Dedifferentiated amniotic fluid mesenchymal stem cell (primary cell): ENCODE results near the gene SLC16A2.
A peak's percentile ranks its signal among the peaks of the same experiment; 100 is the strongest.

Experiments
- DNase-seq: peaks from one replicate; pipeline ENCODE4 v3.0.0-alpha.2; 2016; ENCODE audit errors: extremely low spot score

Gene SLC16A2

DNA sequence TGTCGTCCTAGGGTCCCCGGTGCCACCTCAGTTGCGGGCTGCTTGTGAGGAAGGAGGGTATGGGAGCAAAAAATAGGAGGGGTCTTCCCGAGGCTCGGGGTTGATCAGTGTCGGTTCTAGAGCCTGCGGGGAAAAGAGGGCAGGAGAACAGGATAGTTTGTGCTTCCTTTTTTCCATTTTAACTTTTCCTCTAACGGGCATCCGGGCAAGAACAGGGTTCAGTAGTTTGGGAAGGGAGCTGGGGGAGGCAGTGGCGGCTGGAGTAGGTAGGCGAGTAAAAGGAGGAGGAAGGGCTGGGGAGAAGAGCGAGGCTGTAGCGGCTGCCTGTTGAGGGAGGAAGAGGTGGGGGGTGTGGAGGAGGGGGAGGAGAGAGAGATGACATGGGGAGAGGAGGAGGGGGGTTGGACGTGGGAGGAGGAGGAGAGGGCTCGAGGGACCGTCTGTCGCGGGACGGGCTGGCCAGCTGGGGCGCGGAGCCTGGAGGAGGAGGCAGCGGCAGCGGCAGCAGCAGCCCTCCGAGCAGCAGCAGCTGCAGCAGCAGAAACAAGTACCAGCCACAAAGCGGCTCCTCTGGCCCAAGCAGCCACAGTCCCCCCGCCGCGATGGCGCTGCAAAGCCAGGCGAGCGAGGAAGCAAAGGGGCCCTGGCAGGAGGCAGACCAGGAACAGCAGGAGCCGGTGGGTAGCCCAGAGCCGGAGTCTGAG lies at the start of gene SLC16A2:
SLC16A2 (plus strand) TSS at position 458 of the 704 bp plus-strand sequence; CDS start at position 603, 145 bp downstream.
- peak; percentile 42 for DNase-seq

DNA sequence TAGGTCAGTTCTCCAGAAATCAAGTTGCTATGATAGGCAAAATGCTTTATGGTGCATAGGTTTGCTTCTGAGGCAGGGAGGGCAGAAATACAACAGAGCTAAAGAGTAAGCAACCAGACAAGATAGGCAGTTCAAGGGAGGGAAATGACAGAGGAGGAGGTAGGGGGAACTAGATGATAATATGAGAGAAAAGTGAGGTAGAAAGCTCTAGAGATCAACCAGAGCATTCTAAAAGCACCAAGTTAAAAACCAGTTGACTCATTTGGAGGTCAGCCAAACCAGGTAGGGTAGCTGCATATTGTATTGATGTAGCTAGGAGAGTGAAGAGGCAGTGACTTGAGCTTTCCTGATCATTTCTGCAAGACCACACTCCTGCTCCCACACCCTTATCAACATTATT lies 49.0 kb upstream of the SLC16A2 start:
- no peak for DNase-seq

DNA sequence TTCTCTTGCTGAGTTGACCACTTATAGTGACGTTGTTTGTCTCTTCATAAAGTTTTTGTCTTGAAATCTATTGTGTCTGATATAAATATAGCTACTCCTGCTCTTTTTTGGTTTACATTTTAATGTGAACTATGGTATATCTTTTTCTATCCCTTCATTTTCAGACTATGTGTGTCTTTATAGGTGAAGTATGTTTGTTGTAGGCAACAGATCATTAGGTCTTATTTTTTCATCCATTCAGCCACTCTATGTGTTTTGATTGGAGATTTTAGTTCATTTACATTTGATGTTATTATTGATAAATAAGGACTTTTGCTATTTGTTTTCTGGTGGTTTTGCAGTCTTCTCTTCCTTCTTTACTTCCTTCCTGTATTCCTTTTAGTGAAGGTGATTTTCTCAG lies 44.0 kb upstream of the SLC16A2 start:
- DNase-seq = no peak

DNA sequence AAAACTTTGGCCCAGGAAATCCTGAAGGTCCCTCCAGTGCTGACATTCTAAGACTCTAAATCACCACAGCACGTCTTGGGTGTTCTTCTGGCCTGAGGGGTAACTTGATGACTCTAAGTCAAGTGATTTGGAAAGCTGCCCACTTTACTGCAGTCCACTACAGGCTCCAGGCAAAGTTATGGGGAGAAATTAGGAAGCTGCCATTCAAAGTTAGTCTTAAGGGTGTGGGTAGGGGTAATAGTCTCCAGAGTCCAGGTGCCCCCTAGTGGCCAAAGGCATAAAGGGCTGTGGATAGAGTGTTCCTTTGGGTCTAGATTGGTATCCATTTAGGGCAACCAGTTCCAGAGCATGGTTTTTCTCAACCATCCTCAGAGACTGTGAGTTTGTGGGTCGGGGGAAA lies 38.7 kb upstream of the SLC16A2 start:
- DNase-seq = peak; percentile 69

DNA sequence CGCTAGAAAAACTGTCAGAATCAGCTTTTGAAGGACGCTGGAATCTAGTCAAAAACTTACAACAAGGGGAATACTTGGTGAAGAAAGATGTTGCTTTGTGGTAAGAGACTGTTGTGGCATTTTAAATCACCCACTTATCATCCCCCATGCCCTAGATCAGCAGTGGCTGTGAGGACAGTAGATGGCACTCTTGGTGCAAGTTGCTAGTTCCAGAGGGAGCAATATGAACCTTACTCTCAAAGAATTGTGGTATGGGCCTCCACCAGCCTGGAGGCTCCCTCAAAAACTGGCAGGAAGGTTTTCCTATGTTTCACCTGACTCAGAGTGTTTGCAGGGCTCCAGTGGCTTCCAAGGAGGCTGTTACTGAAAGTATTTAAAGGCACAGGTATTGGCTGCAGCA lies 37.7 kb upstream of the SLC16A2 start:
- peak; percentile 36 for DNase-seq

DNA sequence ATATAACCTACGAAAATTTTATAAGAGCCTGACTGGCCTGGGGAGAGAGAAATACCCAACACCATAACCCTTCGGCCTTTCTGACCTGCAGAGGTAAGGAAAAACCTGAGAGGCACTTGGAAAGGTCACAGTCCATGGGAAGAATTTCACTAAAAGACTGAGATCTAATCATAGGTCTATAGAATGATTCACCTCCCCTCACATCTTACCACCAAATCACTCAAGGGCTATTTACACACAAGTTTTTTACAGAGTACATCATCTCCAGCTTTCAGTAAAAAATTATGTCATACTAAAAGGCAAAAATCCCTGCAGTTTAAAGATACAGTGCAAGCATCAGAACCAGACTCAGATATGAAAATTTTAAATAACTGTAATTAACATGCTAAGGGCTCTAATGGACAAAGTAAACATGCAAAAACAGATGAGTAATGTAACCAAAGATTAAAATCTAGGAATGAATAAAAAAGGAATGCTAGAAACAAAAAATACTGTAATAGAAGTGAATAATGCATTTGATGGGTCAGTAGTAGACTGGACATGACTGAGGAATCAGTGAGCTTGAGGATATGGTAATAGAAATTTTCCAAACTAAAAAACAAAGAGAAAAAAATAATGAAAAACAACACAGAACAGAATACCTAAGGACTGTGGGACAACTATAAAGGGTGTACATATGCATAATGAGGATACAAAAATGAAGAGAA lies 32.1 kb upstream of the SLC16A2 start:
- DNase-seq = no peak

DNA sequence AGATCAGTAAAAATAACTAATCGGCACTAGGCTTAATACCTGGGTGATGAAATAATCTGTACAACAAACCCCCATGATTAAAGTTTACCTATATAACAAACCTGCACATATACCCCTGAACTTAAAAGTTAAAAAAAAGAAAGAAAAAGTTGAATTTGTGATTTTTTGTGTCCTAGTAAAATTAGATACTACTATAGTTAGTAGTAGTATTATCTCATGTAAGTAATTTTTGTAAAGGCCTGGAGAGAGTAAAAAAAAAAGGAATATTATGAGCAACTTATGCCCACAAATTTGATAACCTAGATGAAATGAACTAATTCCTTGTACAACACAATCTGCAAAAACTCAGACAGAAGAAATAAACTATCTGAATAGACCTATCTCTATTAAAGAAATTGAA lies 25.7 kb upstream of the SLC16A2 start:
- DNase-seq = no peak

DNA sequence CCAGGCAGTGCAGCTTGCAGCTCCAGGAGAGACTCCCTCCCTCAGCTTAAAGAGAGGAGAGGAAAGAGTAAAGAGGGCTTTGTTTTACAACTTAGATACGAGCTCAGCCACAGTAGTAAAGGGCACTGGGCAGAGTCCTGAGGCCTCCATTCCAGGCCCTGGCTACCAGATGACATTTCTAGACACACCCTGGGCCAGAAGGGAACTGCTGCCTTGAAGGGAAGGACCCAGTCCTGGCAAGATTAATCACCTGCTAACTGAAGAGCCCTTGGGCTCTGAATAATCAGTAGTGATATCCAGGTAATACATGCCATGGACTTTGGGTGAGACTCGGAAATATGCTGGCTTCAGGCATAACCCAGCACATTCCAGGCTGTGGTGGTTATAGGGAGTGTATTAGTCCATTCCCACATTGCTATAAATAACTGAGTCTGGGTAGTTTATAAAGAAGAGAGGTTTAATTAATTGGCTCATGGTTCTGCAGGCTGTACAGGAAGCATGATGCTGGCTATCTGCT lies 15.3 kb upstream of the SLC16A2 start:
- DNase-seq = no peak

DNA sequence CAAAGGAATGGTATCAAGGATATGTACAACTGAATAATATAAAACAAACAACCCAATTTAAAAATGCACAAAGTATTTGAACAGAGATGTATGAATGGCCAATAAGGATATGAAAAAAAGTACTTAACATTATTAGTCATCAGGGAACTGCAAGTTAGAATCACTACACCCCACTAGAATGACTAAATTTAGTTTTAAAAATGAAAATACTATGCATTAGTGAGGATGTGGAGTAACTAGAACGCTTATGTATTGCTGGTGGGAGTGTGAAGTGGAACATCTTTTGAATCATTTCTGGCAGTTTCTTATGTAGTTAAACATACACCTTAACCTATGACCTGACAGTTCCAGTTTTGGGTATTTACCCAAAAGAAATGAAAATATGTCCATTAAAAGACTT lies 13.0 kb upstream of the SLC16A2 start:
- no peak for DNase-seq

DNA sequence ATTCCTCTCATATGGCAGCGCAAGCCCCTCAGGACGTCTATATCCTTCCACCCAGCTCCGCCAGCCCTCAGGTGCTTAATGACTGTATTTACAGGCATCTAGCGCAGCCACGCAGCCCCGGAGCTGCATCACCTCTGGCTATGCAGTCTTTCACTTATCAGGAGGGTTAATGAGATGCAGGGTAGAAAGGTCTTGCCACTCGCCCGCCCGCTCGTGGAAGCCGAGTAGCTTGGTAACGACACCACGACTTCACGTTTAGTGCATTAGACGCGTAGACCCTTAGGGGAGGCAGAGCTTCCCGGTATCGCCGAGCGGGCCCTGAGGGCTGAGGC lies 1.5 kb upstream of the SLC16A2 start:
- DNase-seq = no peak

DNA sequence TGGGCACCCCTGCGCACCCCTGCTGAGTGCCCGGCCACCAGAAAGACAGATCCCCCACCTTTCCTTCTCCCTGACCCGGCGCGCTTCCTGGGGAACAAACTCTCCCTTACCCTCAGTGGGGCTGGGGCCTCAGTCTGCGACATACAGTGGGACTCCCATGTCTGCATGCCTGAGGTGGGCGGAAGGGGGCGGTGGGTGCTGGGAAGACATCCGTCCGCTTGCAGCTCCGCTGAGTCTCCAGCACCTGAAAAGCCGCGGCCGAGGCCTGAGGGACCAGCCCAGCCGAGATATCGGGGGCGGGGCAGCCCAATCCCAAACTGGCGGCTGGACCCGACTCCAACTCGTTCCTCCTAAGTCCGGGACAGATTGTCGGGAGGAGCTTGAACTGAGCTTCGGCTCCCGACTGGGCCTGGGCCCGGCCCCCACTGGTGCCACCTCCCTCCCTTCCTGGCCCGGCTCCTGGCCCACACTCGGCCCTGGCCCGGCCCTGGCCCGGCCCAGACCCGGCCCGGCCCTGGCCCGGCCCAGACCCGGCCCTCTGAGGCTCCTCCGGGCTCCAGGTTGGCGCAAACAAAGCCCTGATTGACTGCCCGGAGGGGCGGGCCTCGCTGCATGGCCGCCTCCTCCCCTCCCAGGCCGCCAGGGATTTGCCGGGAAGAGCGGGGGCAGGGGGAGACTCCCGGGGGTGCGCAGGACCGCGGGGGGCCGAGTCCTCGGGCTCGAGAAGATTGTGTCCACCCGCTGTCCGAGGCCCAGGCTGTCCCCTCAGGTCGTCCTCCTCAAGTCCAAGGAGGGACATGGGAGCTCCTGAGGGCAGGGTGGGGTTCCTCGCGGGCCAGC lies 877 bp upstream of the SLC16A2 start:
- peak; percentile 34 for DNase-seq

DNA sequence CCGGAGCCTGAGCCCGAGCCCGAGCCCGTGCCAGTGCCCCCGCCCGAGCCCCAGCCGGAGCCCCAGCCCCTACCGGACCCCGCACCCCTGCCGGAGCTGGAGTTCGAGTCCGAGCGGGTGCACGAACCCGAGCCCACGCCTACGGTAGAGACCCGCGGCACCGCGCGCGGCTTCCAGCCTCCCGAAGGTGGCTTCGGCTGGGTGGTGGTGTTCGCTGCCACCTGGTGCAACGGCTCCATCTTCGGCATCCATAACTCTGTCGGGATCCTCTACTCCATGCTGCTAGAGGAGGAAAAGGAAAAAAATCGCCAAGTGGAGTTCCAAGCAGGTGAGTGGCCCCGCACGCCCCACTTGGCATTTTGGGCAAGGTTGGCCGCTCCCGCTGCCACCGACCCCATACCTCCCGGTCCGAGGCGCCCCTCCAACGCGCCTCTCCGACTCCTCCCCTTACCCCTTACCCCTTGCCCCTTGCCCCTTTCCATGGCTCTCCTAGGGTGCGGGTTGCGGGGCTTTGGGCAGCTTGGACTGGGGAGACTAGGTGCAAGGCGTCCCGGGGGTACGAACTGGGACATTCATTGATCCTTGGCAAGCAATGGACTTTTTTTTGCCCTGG lies 553 bp downstream of the SLC16A2 start:
- no peak for DNase-seq

DNA sequence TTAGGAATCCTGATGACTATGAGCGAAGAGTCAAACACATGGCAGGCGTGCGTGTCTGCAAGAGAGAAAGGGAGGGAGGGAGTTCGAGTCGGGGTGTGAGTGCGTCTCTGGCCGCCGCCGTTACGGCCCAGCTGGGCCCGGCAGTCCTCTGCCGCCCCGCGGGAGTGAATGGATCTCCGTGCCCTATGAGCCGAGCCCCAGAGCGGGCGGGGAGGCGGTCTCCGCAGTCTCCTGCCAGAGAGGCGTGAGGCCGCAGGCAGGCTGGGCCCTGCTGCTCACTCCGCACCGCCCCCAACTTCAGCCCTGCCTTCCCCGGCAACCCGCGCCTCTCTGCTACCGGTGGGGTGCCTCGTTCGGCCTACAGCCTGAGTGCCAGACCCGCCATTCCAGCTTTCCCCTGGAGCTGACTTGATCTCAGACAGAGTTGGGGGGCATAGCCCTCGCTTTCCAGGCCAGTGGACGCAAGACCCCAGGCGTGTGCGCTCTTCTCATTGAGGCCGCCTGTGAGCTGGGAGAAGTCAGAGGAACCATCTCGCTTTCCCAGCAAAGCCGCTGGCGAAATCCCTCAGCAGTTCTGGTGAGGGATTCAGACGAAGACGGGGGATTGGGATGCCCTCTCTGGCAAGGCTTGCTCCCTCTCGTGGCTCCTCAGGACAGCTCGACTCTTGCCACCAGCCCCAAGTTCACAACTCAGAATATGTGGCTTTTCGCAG lies 1.4 kb downstream of the SLC16A2 start:
- peak; percentile 31 for DNase-seq

DNA sequence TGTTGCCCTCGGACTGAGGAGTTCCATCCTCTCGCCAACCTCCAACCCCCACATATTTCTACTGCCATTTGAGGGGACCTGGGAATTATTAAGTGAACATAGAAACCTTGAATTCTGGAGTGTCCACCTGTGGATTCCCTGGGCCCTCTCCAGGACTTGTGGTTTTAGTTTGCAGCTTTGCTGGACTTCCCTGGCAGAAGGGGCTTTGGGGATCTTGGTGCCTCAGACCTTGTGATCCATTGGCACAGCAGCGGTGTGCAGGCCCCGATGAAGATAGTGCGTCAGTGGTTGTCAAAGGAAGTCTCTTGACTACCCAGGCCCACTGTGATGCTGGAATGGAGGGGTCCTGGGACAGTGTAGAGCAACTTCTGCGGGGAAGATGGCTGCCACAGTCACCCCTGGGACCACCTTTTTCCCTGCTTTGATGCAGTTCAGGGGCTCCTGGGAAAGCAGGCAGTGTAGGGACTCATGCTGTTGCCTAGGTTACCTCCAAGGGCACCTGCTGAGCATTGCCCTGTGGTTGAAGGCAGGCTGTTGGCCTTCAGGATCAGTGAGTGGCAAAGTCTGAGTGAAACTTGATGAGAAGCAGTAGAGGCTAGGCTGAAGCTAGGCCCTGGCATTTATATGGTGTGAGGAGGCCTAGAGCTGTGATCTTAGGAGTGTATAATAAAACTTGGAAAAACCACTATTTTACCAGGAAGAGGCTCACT lies 2.2 kb downstream of the SLC16A2 start:
- no peak for DNase-seq

DNA sequence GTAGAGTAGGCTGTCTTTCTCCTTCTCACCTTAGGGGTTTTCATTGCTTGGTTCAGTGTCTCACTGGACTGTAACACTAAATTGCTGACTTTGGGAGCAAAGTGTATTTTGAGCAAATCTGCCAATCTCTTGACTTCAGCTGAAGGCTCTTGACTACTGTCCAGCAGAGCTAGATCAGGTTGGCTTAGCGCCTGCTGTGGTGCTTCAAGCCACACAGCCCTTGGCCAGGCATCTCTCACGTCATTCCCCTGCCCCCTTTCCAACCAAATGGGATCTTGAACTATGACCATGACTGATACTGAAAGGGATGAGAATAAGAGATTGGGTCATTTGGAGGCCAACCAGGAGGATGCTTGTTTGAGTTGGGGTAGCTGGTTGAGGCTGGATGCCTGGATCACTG lies 4.8 kb downstream of the SLC16A2 start:
- DNase-seq = no peak

DNA sequence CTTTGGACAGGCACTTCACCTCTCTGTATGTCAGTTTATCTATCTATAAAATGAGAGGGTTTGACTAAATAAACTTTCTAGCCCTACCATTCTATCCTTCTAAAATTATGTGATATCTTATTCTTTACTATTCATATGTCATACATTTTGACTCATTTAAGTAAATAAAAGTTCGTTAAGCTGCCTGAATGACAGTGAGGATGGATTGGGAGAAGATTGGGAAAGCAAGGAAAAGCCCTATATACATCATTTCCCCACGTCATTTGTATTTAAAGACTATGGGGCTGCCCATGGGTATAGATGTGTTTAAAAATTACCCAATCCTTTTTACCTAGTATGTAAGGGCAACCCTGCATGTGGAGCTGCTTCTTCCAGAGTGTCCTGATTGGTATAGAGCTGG lies 5.3 kb downstream of the SLC16A2 start:
- DNase-seq = no peak

DNA sequence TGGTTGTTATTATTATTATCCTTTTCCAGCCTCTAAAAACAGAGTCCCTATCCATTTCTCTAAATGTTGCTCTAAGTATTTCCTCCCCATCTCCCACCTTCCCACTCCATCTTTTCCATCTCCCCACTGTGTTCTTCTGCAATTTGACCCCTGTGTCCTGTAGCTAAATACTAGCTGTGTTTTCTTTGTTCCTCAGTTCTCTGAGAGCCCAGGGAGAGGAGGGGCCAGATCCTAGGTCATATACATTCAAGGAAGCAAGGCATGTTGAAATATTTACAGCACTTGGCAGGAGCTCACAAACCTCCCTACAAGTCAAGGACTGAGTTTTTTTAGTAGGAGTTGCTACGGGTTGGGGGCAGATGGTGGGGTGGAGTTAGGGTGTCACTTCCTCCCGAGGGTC lies 10.5 kb downstream of the SLC16A2 start:
- no peak for DNase-seq

DNA sequence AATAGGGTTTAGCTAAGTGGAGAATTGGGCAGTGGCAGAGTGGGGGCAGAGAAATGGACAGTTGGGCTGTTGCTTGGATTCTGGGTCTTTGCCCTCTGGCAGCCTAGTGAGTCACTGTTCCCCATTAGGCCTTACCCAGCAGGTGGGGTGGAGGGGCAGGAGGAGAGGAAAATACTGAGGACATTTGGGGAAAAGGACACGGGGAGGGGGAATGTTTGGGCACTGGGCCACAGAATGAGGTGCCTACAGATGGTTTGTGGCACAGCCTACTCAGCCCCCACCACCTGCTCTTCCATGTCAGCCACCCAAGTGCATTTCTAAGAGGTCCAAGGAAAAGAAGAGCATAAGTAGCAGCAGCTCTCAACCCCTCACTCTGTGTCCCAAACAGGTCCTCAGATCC lies 13.0 kb downstream of the SLC16A2 start:
- DNase-seq = no peak

DNA sequence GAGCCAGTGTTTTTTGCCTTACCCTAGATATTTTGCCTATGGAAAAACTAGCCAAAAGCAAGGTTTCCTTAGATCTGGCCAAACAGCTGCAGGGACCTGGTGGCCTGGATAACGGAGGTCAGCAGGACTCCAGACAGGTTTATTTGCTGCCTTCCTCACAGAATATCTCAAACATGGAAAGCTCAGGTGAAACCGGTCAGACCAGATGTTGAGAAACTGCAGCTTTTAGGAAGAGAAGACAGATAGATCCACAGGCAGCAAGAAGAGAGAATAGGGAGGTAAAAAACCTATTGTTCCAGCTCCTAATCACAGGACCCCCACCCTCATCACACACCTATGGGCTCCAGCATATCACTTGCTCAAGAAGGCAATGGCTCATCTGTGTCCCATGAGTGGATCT lies 16.2 kb downstream of the SLC16A2 start:
- DNase-seq = no peak

DNA sequence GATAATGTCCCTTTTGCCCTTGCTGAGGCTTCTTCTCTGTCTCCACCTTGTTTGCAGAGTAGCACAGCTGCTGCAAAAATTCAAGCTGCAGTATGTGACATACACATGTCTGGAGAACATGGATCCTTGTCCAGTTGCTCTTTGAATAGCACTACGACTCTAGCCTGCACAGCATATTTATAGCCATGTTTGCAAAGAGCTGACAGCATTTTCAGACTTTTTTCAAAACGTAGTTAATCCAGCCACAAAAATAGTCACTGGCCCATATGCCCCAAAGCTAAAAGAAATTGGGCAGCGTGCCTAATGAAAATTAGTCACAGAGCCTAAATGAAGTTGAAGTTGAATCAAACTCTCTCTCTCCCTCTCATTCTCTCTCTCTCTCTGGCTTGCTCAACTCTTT lies 17.5 kb downstream of the SLC16A2 start:
- no peak for DNase-seq

DNA sequence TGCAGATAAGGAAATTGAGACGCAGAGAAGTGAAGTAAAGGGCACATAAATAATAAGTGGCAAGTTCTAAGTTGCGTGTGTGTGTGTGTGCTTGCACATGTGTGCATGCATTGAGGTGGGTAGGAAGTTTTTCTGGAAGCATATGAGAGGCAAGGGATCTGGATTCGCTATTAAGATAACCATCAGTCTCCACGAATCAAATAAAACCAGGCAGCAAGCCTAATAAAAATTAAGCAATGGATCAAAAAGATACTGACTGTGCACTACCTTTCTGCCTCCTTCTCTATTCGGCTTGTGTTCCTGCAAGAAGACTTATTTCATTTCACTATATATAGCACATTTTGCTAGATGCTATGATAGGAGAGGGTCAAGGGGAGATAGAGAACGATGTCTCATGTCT lies 23.8 kb downstream of the SLC16A2 start:
- no peak for DNase-seq
